ENCODE measurements around the gene TAS2R1.
A peak's percentile ranks its signal among the peaks of the same experiment; 100 is the strongest.
"Not testable (repeated sequence)": the region's sequence is repeated elsewhere in the genome, so short reads cannot be mapped to it uniquely, and the experiment has no call there.

TAS2R1 gene

DNA sequence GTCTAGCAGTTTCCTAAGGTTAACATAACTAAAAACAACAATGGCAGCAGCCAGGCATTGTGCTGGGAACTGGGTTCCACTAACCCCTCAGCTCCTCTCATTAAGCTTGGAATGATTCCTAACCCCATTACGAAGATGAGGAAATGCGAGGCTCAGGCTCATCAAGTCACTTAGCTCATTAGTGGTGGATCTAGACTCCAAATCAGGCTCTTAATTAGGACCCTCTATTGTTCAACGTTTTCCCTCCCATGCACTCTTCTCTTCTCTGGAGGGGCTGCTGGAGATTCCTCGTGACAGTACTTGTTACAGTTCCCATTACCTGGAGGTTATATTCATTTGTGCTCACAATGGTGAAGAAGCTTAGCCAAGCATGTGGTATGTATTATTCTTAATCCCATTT lies 6.5 kb downstream of the TAS2R1 start:
- DNase-seq (ENCODE audit: low spot score) (no peak), FAIRE-seq (no peak)

DNA sequence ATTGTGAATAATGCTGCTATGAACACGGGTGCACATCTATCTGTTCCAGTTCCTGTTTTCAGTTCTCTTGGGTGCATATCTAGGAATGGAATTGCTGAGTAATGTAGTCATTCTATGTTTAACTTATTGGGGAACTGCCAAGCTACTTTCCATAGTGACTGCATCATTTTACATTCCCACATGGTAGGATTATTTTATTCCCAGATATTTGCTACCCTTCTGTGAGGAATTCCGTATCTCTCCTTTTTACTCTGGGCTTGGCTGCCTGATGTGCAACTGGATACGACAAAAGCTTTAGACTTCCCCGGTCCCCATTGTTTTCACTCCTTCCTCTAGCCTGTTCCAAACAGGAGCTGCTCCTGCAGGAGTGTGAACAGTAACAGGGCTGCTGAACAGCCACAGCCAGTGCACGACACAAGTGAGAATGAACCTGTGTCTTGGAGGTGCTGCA lies 7.2 kb downstream of the TAS2R1 start:
- DNase-seq (ENCODE audit: low spot score) (peak; percentile 98), FAIRE-seq (no peak)

DNA sequence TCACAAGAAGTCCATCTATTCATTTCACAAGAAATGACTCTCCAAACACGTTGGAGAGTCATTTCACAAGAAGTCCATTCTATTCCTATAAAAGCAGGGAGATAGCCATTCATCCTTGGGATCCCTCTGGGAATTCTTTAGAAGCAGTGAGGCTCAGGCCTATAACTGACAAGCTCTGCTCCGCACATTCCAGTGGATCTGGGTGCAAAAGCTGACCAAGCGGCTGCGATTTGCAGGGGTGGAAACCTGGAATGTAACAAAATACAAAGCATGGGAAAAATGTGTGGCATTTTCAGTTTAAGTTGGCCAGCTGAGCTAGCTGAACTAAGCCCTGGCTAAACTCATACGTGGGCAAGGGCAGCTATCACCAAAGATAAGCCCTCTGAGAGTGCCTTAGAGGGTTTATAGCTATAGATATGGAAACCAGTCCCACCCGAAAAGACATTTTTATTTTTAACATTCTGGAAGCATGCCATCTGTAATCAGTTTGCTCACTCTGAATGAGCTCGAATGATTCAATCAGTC lies 8.7 kb downstream of the TAS2R1 start:
- DNase-seq (ENCODE audit: low spot score) (peak; percentile 99), FAIRE-seq (peak; percentile 99)

DNA sequence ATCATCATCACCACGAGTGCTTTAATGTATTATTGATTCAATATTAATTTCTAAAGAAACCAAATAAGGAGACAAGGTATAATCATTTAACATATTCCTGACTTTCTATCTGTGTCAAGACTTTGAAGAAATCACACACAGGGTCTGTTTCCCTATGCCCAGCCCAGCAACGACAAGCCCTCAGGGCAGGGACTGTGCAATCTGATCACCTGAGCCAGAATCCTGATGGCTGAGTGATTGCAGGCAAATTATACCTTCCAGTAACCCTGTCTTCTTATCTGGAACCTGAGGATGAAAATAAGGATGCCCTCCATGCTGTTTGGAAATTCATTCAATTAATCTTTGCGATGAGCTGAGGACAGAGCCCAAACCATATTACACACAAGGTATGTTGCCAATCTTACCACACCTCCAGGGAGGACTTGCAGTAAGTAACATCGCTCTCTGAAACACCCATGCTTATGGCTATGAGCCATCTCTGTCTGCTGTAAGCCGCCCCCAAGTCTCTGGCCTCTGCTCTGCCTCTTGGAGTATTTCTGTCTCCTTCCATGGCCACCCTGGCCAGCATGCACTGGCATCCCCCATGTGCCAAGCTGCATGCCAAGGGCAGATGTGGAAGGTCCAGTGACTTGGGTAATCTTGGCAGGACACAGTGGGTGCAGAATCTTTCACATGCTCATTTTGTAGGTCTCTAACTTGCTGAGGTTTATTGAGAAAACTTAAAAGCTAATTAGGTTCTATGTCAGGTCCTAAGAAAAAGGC lies 10.6 kb downstream of the TAS2R1 start:
- DNase-seq (ENCODE audit: low spot score) (no peak), FAIRE-seq (no peak)

DNA sequence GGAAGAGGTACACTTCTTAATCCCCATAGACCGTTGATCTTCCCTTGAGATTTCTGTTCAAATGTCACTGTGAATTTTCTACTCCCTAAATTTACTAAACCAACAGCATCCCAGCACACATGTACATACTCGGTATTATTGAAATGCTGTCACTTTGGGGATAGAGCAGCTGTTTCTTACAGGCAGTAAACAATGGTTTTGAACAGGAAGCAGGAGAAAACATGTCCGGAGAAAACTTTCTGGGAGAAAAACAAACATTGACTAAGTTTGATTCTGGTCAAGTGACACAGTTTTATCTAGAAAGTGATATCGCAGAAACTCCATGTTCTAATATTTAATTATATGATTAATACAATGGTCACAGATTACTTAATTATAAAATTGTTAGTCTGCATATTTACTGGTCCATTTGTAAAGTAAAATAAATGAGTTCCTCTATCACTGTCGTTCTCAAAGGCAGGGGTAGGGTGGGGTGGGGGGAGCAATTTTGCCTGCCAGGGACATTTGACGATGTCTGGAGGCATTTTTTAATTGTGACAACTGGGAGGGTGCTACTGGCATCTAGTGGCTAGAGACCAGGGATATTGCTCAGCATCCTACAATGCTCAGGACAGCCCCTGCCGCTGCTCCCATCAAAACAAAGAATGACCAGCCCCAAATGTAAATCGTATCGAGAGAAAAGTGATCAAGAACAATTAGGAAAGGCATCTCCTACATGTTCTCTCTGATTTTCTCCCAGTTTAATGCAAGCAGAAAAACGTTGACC lies 12.2 kb downstream of the TAS2R1 start:
- DNase-seq (ENCODE audit: low spot score) (no peak), FAIRE-seq (no peak)

DNA sequence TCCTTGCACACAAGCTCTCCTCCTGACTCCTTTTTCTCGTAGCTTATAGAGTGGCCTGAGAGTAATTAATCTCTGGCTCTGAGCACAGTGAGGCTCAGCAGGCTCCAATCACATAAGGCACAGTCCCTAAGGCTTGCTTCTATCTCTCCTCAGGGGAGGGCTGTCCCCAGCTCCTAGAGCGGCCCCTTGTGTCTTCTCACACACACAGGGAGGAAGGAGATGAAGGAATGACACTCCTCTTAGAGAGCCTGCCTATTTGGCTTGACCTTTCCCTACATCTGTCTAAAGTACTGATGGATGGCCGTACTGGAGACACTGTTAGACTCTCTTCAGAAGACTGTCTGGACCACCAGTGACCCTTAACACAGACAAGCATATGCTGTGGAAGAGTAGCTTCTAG lies 12.9 kb downstream of the TAS2R1 start:
- DNase-seq (ENCODE audit: low spot score) (no peak), FAIRE-seq (no peak)

DNA sequence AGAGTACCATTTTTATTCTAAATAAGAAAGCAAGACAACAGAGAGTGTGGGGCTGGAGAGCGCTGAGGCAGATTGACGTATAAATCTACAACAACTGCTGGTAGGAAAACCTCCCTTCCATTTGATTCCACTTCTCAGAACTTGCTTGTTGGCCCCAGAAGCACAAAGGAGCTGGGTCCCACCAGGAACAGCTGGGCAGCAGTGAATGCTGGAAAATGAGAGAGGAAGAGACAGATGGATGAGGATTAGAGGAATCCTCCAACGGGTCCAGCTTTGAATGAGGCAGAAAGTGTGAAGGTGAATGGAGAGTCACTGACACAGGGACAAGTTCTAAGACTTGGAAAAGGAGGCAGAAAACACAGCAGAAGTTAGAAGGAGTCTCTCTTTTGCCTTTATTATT lies 14.8 kb downstream of the TAS2R1 start:
- FAIRE-seq = no peak

DNA sequence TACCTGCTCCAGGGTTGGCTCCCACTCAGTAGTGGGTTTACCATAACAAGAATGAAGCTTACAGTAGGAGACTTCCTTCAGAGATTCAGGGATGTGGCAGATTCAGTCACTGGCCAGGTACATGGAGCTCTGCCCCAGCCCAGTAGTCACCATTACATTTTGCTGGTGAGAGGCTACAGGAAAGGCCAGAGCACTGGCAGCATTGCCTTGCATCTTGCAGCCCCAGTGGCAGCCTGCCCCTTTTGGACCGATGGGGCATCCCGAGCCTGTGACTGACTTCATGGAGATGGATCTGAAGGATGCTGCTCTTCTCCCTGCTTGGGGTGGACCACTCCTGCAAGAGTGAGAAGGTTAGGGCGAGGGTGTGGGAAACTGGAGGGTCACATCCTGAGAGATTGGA lies 16.8 kb downstream of the TAS2R1 start:
- FAIRE-seq (no peak), DNase-seq (ENCODE audit: low spot score) (no peak)

More for the DNA sequence above, 14.8 kb downstream of the TAS2R1 start:
- no peak for DNase-seq (ENCODE audit: low spot score)

DNA sequence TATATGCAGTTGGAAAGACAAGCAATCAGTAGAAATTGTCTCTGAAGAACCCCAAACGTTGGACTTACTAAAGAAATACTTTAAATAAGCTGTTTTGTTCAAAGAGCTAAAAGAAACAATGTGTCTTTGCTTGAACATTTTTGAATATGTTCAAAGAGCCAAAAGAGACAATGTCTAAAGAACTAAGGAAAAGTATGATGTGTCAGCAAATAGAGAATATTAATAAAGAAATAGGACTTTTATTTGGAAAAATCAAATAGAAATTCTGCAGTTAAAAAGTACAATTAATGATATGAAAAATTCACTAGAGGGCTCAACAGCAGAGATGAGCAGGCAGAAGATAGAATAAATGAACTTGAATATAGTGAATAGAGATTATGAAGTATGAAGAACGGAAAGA lies 19.2 kb downstream of the TAS2R1 start:
- DNase-seq (ENCODE audit: low spot score) (no peak), FAIRE-seq (peak; percentile 52)

GRCh38 chr5:9610364-9610763 lies 19.8 kb downstream of the TAS2R1 start:
- FAIRE-seq (no peak), DNase-seq (ENCODE audit: low spot score) (no peak)

DNA sequence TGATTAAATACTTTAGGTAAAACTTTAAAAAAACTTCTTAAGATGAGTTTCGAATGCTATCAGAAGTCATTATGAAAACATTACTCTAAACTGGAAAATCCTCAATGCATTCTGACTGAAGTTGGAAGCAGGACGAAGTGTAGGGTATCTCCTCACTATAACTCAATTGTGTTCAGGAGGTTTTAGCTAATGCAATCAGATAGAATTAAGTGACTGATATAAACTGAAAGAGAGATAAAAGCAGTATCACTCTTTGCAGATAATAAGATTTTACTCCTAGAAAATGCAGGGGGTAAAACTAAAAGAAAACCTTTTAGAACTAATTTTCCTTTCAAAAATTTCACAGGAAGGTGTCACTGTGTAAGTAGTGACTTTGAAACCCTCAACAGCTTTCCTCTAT lies 22.1 kb downstream of the TAS2R1 start:
- no peak for FAIRE-seq
- DNase-seq (ENCODE audit: low spot score) = no peak

- DNase-seq (ENCODE audit: low spot score) = no peak
- FAIRE-seq = no peak
Measured at GRCh38 chr5:9605041-9605838, 24.9 kb downstream of the TAS2R1 start.

GRCh38 chr5:9604416-9604815 lies 25.7 kb downstream of the TAS2R1 start:
- DNase-seq (ENCODE audit: low spot score) (peak; percentile 47), FAIRE-seq (peak; percentile 59)

GRCh38 chr5:9601055-9601739 lies 29.0 kb downstream of the TAS2R1 start:
- FAIRE-seq = no peak

DNA sequence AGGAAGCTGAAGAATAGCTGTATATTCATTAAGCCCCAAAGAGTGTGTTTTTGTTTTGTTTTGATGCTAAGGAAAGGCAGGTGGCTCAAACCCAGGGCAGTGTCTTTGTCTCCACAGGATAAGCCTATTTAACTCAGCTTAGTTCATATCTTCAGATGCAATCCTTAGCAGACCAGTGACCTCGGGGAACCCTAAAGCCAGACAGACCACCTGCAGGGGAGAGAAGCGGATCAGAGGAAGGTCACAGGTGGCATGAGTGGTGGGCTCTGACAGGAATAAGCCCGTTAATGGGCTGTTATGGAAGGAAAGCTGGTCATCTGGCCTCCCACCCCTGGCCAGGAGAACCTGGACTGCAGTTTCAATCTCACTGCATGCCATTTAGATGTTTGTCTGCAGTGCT lies 30.8 kb downstream of the TAS2R1 start:
- DNase-seq (ENCODE audit: low spot score) = no peak
- FAIRE-seq = no peak

More at GRCh38 chr5:9601055-9601739, 29.0 kb downstream of the TAS2R1 start:
- DNase-seq (ENCODE audit: low spot score) = no peak

GRCh38 chr5:9598329-9598728 lies 31.8 kb downstream of the TAS2R1 start:
- not testable (repeated sequence) for FAIRE-seq; DNase-seq (ENCODE audit: low spot score)

DNA sequence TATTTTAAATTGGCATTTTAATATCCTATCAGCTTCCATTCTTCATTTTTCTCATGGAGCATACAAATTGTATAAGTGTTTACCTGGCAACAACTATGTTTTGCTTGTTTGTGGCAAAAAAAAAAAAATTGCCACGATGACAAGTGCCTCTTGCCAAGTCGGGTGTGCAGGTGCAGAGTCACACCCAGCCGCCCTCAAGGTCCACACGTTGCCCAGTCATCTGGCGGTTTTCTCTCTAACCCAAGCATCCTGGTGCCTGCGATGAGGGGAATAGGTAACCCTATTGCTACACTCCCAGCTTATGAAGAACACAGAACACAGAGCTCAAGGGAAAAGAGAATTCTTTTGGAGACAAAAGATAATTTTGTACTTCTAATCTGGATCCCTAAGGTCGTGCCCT lies 32.8 kb downstream of the TAS2R1 start:
- not testable (repeated sequence) for DNase-seq (ENCODE audit: low spot score); FAIRE-seq

DNA sequence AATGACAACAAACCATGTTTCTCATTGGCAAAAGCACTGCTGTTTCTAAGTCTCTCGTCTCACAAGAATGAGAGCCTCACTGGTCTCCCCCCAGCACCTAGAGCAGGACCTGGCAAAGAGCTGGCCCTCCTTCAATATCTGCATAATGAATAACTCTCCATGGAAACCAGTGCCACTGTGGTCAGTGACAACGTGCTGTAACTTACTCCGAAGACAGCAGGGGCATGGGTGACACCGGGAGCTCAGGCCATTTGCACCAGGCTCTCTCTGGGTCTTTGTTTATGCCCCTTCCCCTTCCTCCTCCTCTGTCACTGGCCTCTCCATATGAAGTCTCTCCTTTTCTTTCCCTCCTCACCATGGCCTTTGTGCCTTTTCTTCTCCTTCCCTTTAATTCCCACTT lies 33.3 kb downstream of the TAS2R1 start:
- peak; percentile 28 for FAIRE-seq
- DNase-seq (ENCODE audit: low spot score) = peak; percentile 38

GRCh38 chr5:9596171-9596780 lies 33.9 kb downstream of the TAS2R1 start:
- no peak for FAIRE-seq

DNA sequence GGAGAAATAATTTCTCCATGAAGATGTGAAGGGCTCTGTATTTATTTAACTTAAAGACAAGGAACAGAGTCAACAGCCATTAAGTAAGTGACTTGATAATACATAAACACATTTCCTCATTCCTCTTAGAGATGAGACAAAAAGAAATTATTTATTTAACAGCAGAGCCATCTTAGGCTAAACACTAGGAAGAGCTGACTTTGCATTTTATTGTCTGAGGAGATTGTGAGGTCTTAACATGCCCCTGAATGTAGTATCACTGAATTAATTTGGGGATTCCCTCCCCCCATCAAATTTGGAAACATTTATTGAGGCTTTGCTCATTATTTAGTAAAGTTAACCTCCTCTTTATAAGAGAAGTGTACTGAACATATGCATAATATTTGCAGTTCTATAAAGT lies 35.2 kb downstream of the TAS2R1 start:
- DNase-seq (ENCODE audit: low spot score) = no peak
- FAIRE-seq = no peak

More at GRCh38 chr5:9596171-9596780, 33.9 kb downstream of the TAS2R1 start:
- no peak for DNase-seq (ENCODE audit: low spot score)
